Activated CD4-positive, alpha-beta T cell treated with anti-CD3 and anti-CD28 coated beads, Interleukin-2, amount 10 ng/mL, durations not matched to agents 24 days and 14 days (primary cell): ENCODE results near the gene MLKL. TPM values are rescaled to one million over a fixed set of nuclear protein-coding genes. Genes with fewer than 3 reads are reported as not detected.
"Not testable (repeated sequence)": the region's sequence is repeated elsewhere in the genome, so short reads cannot be mapped to it uniquely, and the experiment has no call there.

Source experiments
- DNase-seq: peaks from one replicate; pipeline ENCODE4 v3.0.0; 2022
- H3K27ac Mint-ChIP-seq: one replicate; pipeline ENCODE4 v1.8.0; 2022; ENCODE audit warnings: mild to moderate bottlenecking, mixed read lengths
- H3K27me3 Mint-ChIP-seq: one replicate; pipeline ENCODE4 v1.8.0; 2022; ENCODE audit warnings: mixed read lengths
- H3K36me3 Mint-ChIP-seq: one replicate; pipeline ENCODE4 v1.8.0; 2022; ENCODE audit warnings: low read depth, mild to moderate bottlenecking, mixed read lengths
- H3K4me1 Mint-ChIP-seq: one replicate; pipeline ENCODE4 v1.8.0; 2021; ENCODE audit warnings: mixed read lengths
- H3K4me3 Mint-ChIP-seq: one replicate; pipeline ENCODE4 v1.8.0; 2022; ENCODE audit warnings: mild to moderate bottlenecking, moderate library complexity, mixed read lengths
- H3K9me3 Mint-ChIP-seq: one replicate; pipeline ENCODE4 v1.8.0; 2021; ENCODE audit warnings: mixed read lengths
- intact Hi-C: fragments of 100-400 bp; cut with micrococcal nuclease; formaldehyde crosslinking; loops from one replicate; pipeline ENCODE4 v1.15.1; 2023
- total RNA-seq: library from RNA; stranded (reverse); gene quantifications from 2 replicates; pipeline ENCODE4 v1.2.3, GENCODE V29; 2022

MLKL gene
- total RNA-seq, 1 donor from 2014 or later, result 21.9 TPM

DNA sequence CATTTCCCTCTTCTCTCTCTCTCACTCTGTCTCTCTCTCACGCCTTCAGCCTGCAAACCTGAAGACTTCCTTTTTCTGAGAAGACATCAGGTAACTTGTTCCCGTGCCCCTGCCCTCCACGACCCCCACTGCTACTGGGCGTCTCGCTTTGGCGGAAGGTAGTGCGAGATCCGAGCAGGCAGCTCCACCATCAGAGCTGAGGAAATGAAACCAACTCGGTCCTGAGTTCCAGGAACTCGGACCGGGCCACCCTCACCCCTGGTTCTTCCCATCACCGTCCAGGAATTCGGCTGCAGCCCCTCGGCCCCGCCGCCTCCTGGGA, 585 bp downstream of the MLKL start:
- peak overlapping the region; percentile 97 for H3K4me3 Mint-ChIP-seq
- peak overlapping the region; percentile 99 for H3K27ac Mint-ChIP-seq
- peak; percentile 80 for DNase-seq
- intact Hi-C loops, result loop anchor here (2.0 to 5.0 kb wide), 4 partner anchors 287 to 449 kb away; partner anchors contain the start of genes WDR59 and ZFP1
- H3K9me3 Mint-ChIP-seq, result no peaks in the 10 kb centered on the region
- no peaks in the 10 kb centered on the region for H3K27me3 Mint-ChIP-seq
- peaks cover 48% of the 10 kb centered on the region for H3K4me1 Mint-ChIP-seq
- peaks cover 17% of the 10 kb centered on the region for H3K36me3 Mint-ChIP-seq

- Mint-ChIP-seq H3K9me3 (no peaks in the 10 kb centered on the region), H3K36me3 (peaks cover 17% of the 10 kb centered on the region), H3K27ac (peak overlapping the region; percentile 65), H3K4me1 (peaks cover 45% of the 10 kb centered on the region), H3K4me3 (peak overlapping the region; percentile 97), H3K27me3 (no peaks in the 10 kb centered on the region)
- DNase-seq, result no peak
- intact Hi-C loops, result loop anchor here (2.0 to 5.0 kb wide), 5 partner anchors 288 to 948 kb away; partner anchors contain the start of genes KARS1, TERF2IP, WDR59 and ZFP1
Observed at GRCh38 chr16:74699666-74700065, 996 bp downstream of the MLKL start.

- Mint-ChIP-seq H3K27ac (peak overlapping the region; percentile 61), H3K4me1 (peaks cover 45% of the 10 kb centered on the region), H3K4me3 (peak overlapping the region; percentile 97), H3K36me3 (peaks cover 26% of the 10 kb centered on the region), H3K9me3 (no peaks in the 10 kb centered on the region), H3K27me3 (no peaks in the 10 kb centered on the region)
- no peak for DNase-seq
- intact Hi-C loops, result loop anchor here (5.0 kb wide), 1 partner anchor 949 kb away; the partner anchor contains the start of genes KARS1 and TERF2IP
Observed at GRCh38 chr16:74698222-74698621, 2.4 kb downstream of the MLKL start.

DNA sequence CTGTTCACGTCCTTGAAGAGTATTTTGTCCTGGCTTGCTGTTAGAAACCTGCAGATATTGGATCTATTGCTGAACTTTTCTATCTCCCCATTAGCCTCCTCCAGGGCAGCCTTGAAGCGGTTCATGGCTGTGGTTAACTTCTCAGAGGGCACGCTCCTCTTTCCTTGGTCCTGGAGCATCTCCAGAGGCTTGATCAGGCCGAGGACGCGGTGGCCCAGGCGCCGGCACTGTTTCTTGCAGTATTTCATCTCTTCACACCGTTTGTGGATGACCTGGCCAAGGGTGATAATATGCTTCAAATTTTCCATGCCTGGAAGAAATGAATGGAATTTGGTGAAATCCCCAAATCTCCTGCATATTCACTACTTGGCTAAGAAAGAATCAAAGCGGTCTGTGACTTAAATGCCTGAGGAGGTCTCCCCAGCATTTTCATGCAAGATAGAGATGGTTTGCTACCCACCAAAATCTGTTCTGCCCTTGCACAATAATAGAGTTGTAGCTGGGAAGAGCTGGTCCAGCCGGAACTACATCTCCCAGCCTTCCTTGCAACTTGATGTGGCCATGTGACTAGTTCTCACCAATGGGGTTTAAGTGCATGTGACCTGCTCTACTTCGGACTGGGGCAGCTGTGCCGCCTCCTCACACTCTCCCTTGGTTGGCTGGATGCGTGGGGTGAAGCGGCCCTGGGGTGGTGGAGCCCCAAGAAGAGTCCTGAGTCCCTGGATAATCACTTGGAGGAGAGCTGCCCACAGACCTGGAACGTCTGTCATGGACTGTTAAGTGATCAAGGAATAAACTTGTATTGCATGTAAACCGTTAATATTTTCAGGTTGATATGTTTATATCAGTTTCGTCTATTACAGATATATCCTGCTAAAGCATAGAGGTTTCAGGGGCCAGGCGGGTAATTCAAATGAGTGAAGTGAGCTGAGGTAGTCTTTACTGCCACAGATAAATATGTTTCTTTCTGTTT, 4.9 kb downstream of the MLKL start:
- Mint-ChIP-seq H3K4me3 (peak overlapping the region; percentile 82), H3K36me3 (peaks cover 46% of the 10 kb centered on the region), H3K9me3 (no peaks in the 10 kb centered on the region), H3K4me1 (peaks cover 34% of the 10 kb centered on the region), H3K27me3 (no peaks in the 10 kb centered on the region), H3K27ac (peak overlapping the region; percentile 86)
- peak; percentile 92 for DNase-seq
- intact Hi-C loops, result loop anchor here (1.0 to 5.0 kb wide), 2 partner anchors 27 to 952 kb away; partner anchors contain the start of genes KARS1 and TERF2IP

DNA sequence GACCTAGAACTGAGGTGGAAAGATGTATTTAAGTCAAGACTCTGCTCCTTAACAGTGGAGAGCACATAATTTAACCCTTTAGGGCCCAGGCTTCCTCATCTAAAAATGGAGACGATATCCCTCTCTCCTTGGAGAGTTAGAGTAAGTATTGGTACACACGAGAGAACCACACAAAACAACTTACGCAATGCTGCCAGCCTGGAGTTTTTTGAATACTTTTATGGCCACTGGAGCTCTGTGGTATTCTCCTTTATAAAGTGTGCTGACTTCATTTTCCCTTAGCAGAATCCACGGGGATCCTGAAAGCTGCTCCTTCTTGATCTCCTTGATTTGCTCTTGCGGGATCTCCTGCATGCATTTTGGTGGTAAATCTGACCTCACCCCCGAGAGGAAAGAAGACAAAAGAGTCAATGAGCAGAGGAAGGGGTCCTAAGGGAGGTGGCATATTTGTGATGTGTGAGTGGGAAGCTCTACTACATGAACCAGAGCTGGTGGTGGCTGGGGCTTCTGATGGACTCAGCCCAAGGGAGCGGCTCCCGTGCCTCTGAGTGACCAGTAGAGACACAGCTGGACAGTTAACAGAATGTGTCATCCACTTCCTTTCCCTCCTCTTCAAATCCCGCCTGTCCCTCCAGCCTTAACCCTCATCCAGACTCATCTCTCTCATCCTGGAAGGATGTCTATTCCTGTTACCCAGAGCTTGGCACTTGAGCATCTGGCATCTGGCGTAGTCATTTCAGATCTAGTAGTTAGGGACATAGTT, 9.4 kb downstream of the MLKL start:
- Mint-ChIP-seq H3K27ac (no peak overlapping the region), H3K27me3 (no peaks in the 10 kb centered on the region), H3K36me3 (peaks cover 66% of the 10 kb centered on the region), H3K9me3 (no peaks in the 10 kb centered on the region), H3K4me1 (peaks cover 8% of the 10 kb centered on the region), H3K4me3 (no peak overlapping the region)
- DNase-seq, result no peak
- intact Hi-C loops, result no loop called here

DNA sequence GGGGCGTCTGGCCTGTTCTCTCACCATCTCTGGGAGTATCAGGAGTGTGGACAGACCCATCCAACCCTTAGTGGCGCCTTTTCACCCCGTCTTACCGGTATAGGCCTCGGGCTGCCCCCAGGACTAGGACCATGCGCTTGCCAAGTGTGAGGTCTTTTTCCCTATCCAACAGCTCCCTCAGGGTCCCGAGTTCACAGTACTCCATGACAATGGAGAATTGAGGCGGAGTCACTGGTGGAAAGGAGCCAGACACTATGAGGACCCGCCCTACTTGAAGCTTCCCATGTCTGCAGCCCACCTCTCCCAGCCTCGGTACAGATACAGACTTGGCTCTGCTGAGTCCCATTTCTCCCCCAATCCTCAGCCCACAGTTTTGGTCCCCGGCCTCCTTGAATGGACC, 18.1 kb downstream of the MLKL start:
- intact Hi-C loops, result no loop called here
- peaks cover 3% of the 10 kb centered on the region for H3K4me1 Mint-ChIP-seq
- no peak overlapping the region for H3K27ac Mint-ChIP-seq
- no peak for DNase-seq
- no peaks in the 10 kb centered on the region for H3K9me3 Mint-ChIP-seq
- no peak overlapping the region for H3K4me3 Mint-ChIP-seq
- H3K36me3 Mint-ChIP-seq, result peaks cover 54% of the 10 kb centered on the region
- no peaks in the 10 kb centered on the region for H3K27me3 Mint-ChIP-seq

GRCh38 chr16:74680681-74681080, 20.0 kb downstream of the MLKL start:
- no peak overlapping the region for H3K27ac Mint-ChIP-seq
- no peak overlapping the region for H3K4me3 Mint-ChIP-seq
- no peaks in the 10 kb centered on the region for H3K27me3 Mint-ChIP-seq
- intact Hi-C loops, result no loop called here
- no peak for DNase-seq
- H3K9me3 Mint-ChIP-seq, result no peaks in the 10 kb centered on the region
- H3K4me1 Mint-ChIP-seq, result peaks cover 3% of the 10 kb centered on the region
- H3K36me3 Mint-ChIP-seq, result peaks cover 56% of the 10 kb centered on the region

GRCh38 chr16:74679983-74680382, 20.7 kb downstream of the MLKL start:
- intact Hi-C loops, result no loop called here
- DNase-seq, result no peak
- H3K9me3 Mint-ChIP-seq, result no peaks in the 10 kb centered on the region
- no peaks in the 10 kb centered on the region for H3K27me3 Mint-ChIP-seq
- H3K36me3 Mint-ChIP-seq, result peaks cover 53% of the 10 kb centered on the region
- peak overlapping the region; percentile 75 for H3K27ac Mint-ChIP-seq
- H3K4me1 Mint-ChIP-seq, result peaks cover 3% of the 10 kb centered on the region
- no peak overlapping the region for H3K4me3 Mint-ChIP-seq

GRCh38 chr16:74677868-74678267, 22.8 kb downstream of the MLKL start:
- no peak overlapping the region for H3K4me3 Mint-ChIP-seq
- intact Hi-C loops, result no loop called here
- H3K27ac Mint-ChIP-seq, result no peak overlapping the region
- peaks cover 50% of the 10 kb centered on the region for H3K36me3 Mint-ChIP-seq
- H3K27me3 Mint-ChIP-seq, result no peaks in the 10 kb centered on the region
- DNase-seq, result no peak
- no peaks in the 10 kb centered on the region for H3K9me3 Mint-ChIP-seq
- H3K4me1 Mint-ChIP-seq, result no peaks in the 10 kb centered on the region

DNA sequence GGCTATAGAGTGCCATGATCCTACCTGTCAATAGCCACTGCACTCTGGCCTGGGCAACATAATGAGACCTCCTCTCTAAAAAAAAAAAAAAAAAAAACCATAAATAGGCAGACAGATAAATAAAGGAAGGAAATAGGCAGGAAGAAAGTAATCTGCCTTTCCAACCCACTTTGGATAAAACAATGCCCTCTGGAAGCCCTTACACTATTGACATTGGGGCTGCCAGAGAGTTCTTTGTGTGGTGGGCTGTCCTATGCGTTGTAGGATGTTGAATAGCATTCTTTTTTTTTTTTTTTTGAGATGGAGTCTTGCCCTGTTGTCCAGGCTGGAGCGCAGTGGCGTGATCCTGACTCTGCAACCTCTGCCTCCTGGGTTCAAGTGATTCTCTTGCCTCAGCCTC, 26.8 kb downstream of the MLKL start:
- peaks cover 47% of the 10 kb centered on the region for H3K36me3 Mint-ChIP-seq
- H3K27ac Mint-ChIP-seq, result no peak overlapping the region
- peaks cover 3% of the 10 kb centered on the region for H3K9me3 Mint-ChIP-seq
- intact Hi-C loops, result no loop called here
- no peak overlapping the region for H3K4me3 Mint-ChIP-seq
- no peaks in the 10 kb centered on the region for H3K4me1 Mint-ChIP-seq
- no peak for DNase-seq
- H3K27me3 Mint-ChIP-seq, result no peaks in the 10 kb centered on the region

- H3K4me1 Mint-ChIP-seq, result peaks cover 23% of the 10 kb centered on the region
- not testable (repeated sequence) for H3K4me3 Mint-ChIP-seq, H3K27ac Mint-ChIP-seq, H3K9me3 Mint-ChIP-seq, DNase-seq, H3K27me3 Mint-ChIP-seq
- intact Hi-C loops, result loop anchor here (1.0 to 5.0 kb wide), 2 partner anchors 26 to 42 kb away; no protein-coding TSS in a partner anchor
- peaks cover 44% of the 10 kb centered on the region for H3K36me3 Mint-ChIP-seq
Observed at GRCh38 chr16:74668877-74669276, 31.8 kb downstream of the MLKL start.

DNA sequence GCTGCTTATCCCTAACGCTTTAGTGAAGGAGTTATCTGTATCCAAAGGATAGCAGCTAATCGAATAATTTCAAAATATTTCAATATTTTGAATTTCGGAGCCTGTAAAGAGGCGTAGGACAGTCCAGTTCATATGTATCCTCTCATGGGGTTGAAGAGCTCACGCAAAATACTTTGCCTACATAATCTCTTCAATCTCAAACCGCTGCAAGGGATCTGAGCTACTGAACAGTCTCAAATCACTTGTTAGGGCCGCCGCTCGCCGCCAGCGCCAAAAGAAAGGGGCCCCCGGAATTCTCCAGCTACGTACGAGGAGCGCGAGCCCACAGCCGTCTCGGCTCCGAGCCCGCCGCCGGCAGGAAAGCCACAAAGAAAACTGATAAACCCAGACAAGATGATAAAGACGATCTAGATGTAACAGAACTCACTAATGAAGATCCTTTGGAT, 33.4 kb downstream of the MLKL start:
- peak; percentile 83 for DNase-seq
- peak overlapping the region; percentile 96 for H3K27ac Mint-ChIP-seq
- intact Hi-C loops, result loop anchor here (1.0 to 5.0 kb wide), 6 partner anchors 34 to 481 kb away; partner anchors contain the start of genes GLG1, PSMD7 and ZFP1
- no peaks in the 10 kb centered on the region for H3K27me3 Mint-ChIP-seq
- peaks cover 37% of the 10 kb centered on the region for H3K4me1 Mint-ChIP-seq
- H3K4me3 Mint-ChIP-seq, result peak overlapping the region; percentile 88
- peaks cover 6% of the 10 kb centered on the region for H3K9me3 Mint-ChIP-seq
- peaks cover 47% of the 10 kb centered on the region for H3K36me3 Mint-ChIP-seq

- Mint-ChIP-seq H3K27ac (peak within 1 kb of the TSS; percentile 96), H3K4me3 (peak within 1 kb of the TSS; percentile 88), H3K27me3 (no peaks in the 10 kb centered on the region), H3K36me3 (peaks cover 46% of the 10 kb centered on the region), H3K4me1 (peaks cover 42% of the 10 kb centered on the region), H3K9me3 (peaks cover 4% of the 10 kb centered on the region)
- DNase-seq, result peak; percentile 98
- intact Hi-C loops, result loop anchor here (1.0 to 5.0 kb wide), 6 partner anchors 35 to 482 kb away; partner anchors contain the start of genes GLG1, PSMD7 and ZFP1
Observed at GRCh38 chr16:74666425-74667254, 34.0 kb downstream of the MLKL start, which contains the start of gene RFWD3. Gene RFWD3, minus strand, starts transcription at chr16:74666877. Its CDS starts 5,428 bp downstream, at chr16:74661449.
